Right lobe of liver (tissue), 6 donors: ENCODE results near the gene SLITRK4. TPM values are rescaled to one million over a fixed set of nuclear protein-coding genes. Genes with fewer than 3 reads are reported as not detected.

Experiments used
- ATAC-seq, 4 donors: fragments of 200-7000 bp; cut with Tn5 transposase; one replicate each; pipeline ENCODE4 v1.9.1; 2020; ENCODE audit warnings: mild to moderate bottlenecking in 4 of 4, moderate library complexity in 4 of 4
- DNase-seq, 3 donors: peaks; one replicate each; pipeline ENCODE4 v3.0.0-alpha.2; 2020
- H3K27ac ChIP-seq, 3 donors: fragments of 200-600 bp; one replicate each; pipeline ENCODE4 v1.8.0; 2022
- H3K27me3 ChIP-seq, 2 donors: fragments of 200-600 bp; one replicate each; pipeline ENCODE4 v1.8.0; 2022
- H3K36me3 ChIP-seq, 4 donors: fragments of 200-600 bp; sonication (generic) in 1 of 4; one replicate each; pipeline versions ENCODE4 v1.5.1 to v1.8.0; 2017 to 2022; ENCODE audit warnings: control low read depth in 1 of 4
- H3K4me1 ChIP-seq, 4 donors: fragments of 200-600 bp; sonication (generic) in 1 of 4; one replicate each; pipeline versions ENCODE4 v1.5.1 to v1.8.0; 2017 to 2022; ENCODE audit warnings: control low read depth in 1 of 4
- H3K4me3 ChIP-seq, 3 donors: fragments of 200-600 bp; one replicate each; pipeline ENCODE4 v1.8.0; 2022
- H3K9me3 ChIP-seq, 4 donors: fragments of 200-600 bp; sonication (generic) in 1 of 4; one replicate each; pipeline versions ENCODE4 v1.5.1 to v1.8.0; 2017 to 2022; ENCODE audit warnings: control low read depth in 1 of 4
- POLR2A ChIP-seq: fragments of 450-650 bp; IDR thresholded peaks from one replicate; pipeline ENCODE4 v1.6.1; 2017; ENCODE audit warnings: antibody characterized with exemption, mild to moderate bottlenecking
- WGBS: methylation state at CpG from one replicate; pipeline ENCODE4 v1.1.6; 2018; ENCODE audit warnings: low coverage, low lambda C conversion rate; ENCODE audit not compliant: insufficient coverage; ENCODE audit errors: missing lambda C conversion rate; 5-methylcytosine and 5-hydroxymethylcytosine counted together
- intact Hi-C, 2 donors: fragments of 100-400 bp; cut with DNase I; formaldehyde crosslinking; loops; one replicate each; pipeline versions ENCODE4 v1.11.2 to v1.14.1; 2022
- total RNA-seq, 6 experiments: library from RNA; depleted of rRNA in 2 of 6; stranded (reverse); fragments of >200 nt in 2 of 6; fragmentation: NEBNext Ultra II Directional in 3 of 6; extraction: Animal tissue kit (Norgen Biotek cat#: 25700) in 3 of 6; gene quantifications; one replicate each; pipeline versions ENCODE4 v1.1.0 to v1.2.4, GENCODE V29; 2016 to 2023
- TF ChIP-seq, protein P1 (sequence below), 4 donors: fragments of 200-600 bp in 3 of 4; fragments of 450-650 bp in 1 of 4; IDR thresholded peaks; one replicate each; pipeline versions ENCODE4 v1.5.1 to v1.8.0; 2016 to 2022; ENCODE audit warnings: antibody characterized with exemption in 4 of 4, mild to moderate bottlenecking in 2 of 4
- donor health status: DM: no; HTN: yes; CAD: no.
- donor health status: DM: no; HTN: no; CAD: no.
- donor health status: DM: no; HTN: no; CAD: no.
- donor health status: DM: no; HTN: yes; CAD: no.
- donor health status: DM: no; HTN: yes; CAD: no.

Gene SLITRK4
- total RNA-seq, 6 experiments from 2014 or later: 0.02 to 0.43 (median 0.09) TPM; not detected in 1

DNA sequence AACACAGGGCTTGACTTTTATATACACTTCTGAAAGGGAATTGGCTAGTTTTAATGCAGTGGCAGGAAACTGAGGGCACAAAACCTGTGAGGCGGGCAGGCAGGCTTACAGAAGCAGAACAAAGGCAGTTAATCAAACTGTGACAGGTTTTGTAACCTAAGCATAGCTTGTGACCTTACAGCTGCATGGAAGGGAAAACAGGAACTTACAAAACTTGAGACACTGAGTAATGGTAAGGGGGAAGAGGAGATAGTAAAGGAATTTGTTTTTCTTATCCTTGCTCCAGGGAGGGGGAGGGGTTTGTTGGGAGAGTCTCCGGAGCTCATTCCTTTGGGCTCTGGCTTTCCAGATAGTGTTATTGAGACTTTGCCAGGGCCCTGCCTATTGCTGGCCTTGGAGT, 55.6 kb downstream of the SLITRK4 start:
- Histone ChIP-seq H3K36me3 (no peaks in the 10 kb centered on the region), H3K27me3 (no peaks in the 10 kb centered on the region), H3K9me3 (no peaks in the 10 kb centered on the region), H3K4me3 (no peak overlapping the region), H3K4me1 (no peaks in the 10 kb centered on the region), H3K27ac (no peak overlapping the region)
- WGBS: 23% methylated on average over 2 of the region's 2 CpGs
- intact Hi-C loops: no loop called here
- no peak for TF ChIP-seq POLR2A
- TF ChIP-seq, protein P1, sequence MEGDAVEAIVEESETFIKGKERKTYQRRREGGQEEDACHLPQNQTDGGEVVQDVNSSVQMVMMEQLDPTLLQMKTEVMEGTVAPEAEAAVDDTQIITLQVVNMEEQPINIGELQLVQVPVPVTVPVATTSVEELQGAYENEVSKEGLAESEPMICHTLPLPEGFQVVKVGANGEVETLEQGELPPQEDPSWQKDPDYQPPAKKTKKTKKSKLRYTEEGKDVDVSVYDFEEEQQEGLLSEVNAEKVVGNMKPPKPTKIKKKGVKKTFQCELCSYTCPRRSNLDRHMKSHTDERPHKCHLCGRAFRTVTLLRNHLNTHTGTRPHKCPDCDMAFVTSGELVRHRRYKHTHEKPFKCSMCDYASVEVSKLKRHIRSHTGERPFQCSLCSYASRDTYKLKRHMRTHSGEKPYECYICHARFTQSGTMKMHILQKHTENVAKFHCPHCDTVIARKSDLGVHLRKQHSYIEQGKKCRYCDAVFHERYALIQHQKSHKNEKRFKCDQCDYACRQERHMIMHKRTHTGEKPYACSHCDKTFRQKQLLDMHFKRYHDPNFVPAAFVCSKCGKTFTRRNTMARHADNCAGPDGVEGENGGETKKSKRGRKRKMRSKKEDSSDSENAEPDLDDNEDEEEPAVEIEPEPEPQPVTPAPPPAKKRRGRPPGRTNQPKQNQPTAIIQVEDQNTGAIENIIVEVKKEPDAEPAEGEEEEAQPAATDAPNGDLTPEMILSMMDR (IDR thresholded peaks at IDR 0.05): no peak
- no peak for ATAC-seq
- DNase-seq: no peak

Other genes with a start within 250 kb of the SLITRK4 start
- not detected for gene SPANXN3, start 118.6 kb downstream of the SLITRK4 start, total RNA-seq
- gene SPANXN2, start 84.7 kb upstream of the SLITRK4 start, total RNA-seq: not detected
- gene UBE2NL, start 248.0 kb upstream of the SLITRK4 start, total RNA-seq: not detected